Epithelial cell of proximal tubule (primary cell): ENCODE results near the gene SP2. TPM values are rescaled to one million over a fixed set of nuclear protein-coding genes. Genes with fewer than 3 reads are reported as not detected.
A peak's percentile ranks its signal among the peaks of the same experiment; 100 is the strongest.

ENCODE experiments used
- DNase-seq: peaks from one replicate; pipeline ENCODE4 v3.0.0-alpha.2; 2011; ENCODE audit warnings: low read depth
- H3K4me3 ChIP-seq: 2 replicates; pipeline ENCODE4 v1.5.1; 2011; ENCODE audit warnings: low read depth, mild to moderate bottlenecking, low read length
- total RNA-seq: library from RNA; depleted of rRNA; stranded (reverse); fragments of >200 nt; gene quantifications from 2 replicates; pipeline ENCODE4 v1.2.3, GENCODE V29; 2015
- TF ChIP-seq, protein P1 (sequence below): conservative IDR thresholded peaks from 2 replicates; pipeline ENCODE4 v1.5.1; 2012; ENCODE audit warnings: low read depth, mild to moderate bottlenecking, low read length

SP2 gene
- total RNA-seq, 1 donor from 2014 or later: 2.1 TPM

GRCh38 chr17:47883589-47884426 is 12.2 kb upstream of the SP2 start:
- DNase-seq: no peak
- TF ChIP-seq, protein P1, sequence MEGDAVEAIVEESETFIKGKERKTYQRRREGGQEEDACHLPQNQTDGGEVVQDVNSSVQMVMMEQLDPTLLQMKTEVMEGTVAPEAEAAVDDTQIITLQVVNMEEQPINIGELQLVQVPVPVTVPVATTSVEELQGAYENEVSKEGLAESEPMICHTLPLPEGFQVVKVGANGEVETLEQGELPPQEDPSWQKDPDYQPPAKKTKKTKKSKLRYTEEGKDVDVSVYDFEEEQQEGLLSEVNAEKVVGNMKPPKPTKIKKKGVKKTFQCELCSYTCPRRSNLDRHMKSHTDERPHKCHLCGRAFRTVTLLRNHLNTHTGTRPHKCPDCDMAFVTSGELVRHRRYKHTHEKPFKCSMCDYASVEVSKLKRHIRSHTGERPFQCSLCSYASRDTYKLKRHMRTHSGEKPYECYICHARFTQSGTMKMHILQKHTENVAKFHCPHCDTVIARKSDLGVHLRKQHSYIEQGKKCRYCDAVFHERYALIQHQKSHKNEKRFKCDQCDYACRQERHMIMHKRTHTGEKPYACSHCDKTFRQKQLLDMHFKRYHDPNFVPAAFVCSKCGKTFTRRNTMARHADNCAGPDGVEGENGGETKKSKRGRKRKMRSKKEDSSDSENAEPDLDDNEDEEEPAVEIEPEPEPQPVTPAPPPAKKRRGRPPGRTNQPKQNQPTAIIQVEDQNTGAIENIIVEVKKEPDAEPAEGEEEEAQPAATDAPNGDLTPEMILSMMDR: no peak
- no peak overlapping the region for H3K4me3 ChIP-seq

DNA sequence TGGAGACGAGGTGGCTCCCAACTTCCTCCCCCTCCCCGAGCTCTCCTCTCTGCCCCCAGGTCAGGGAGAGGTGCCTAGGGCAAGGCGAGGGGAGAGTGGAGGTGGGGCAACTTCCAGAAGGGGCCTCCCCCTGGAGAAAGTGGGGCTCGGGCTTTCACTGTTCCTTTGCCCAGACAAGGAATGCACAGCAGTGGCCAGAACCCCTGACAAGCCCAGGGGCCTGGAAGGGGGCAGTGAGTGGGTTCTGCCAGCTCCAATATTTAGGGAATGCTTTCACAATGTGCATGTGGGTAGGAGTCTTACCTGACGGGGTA is 11.7 kb upstream of the SP2 start:
- TF ChIP-seq, protein P1: no peak
- H3K4me3 ChIP-seq: no peak overlapping the region
- DNase-seq: no peak

DNA sequence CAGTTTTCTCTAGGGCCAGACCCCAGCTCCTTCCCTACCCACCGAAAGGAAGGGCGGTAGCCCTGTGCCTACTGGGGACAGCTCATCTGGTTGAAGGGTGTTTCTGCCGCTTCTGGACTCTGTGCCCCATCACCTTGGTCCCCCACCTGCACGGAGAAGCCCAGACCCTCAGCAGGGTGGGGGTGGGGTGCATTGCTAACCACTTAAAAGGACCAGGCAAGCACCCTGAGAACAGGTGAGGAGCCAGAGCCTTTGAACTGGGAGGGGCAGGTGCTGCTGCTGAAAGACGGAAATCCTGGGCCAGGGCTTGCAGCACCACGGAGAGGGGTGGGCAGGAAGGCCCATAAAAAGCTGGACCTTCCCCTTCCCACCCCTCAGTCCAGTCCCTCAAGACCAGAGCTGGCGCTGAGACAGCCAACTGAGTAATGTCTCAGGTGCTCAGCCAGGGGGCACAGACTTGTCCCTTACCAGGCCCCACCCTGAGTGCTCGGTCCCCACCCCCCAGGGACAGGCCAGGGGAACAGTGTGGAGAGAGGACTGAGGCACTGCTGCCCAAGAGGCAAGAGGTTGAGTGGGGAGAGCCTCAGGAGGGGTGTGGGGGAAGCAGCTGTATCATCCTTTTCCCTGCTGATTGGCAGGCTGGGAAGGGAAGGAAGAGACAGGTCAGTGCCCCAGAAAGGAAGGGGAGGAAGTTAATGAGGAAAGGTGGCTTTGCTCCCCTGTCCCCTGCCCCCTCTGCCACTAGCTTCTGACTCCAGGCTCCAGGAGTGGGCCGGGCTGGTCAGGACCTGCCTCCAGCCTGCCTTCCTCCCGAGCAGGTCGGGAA is 10.9 kb upstream of the SP2 start:
- H3K4me3 ChIP-seq: no peak overlapping the region
- no peak for DNase-seq
- TF ChIP-seq, protein P1: no peak

DNA sequence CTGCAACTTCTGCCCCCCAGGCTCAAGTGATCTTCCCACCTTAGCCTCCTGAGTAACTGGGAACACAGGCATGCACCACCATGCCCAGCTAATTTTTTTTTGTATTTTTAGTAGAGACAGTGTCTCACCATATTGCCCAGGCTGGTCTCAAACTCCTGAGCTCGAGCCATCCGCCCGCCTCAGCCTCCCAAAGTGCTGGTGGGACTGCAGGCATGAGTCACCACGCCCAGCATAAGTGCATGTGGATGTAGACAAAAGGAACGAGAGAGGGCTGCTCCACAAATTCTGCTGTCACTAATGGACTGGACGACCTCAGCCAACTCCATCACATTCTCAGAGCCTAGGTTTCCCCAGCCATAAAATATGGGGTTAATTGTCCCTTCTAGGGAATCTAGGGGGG is 7.7 kb upstream of the SP2 start:
- TF ChIP-seq, protein P1: no peak
- H3K4me3 ChIP-seq: no peak overlapping the region
- DNase-seq: no peak

- no peak for DNase-seq
- no peak overlapping the region for H3K4me3 ChIP-seq
- TF ChIP-seq, protein P1: peak; percentile 96
These were observed 6.1 kb upstream of the SP2 start for GRCh38 chr17:47889734-47890529.

- DNase-seq: no peak
- TF ChIP-seq, protein P1: no peak
- no peak overlapping the region for H3K4me3 ChIP-seq
These were observed 4.4 kb upstream of the SP2 start for GRCh38 chr17:47891545-47892088.
